Endothelial cell (in vitro differentiated cells): ENCODE measurements around the gene ZNF292. TPM values are rescaled to one million over a fixed set of nuclear protein-coding genes. Genes with fewer than 3 reads are reported as not detected.
"Not testable (repeated sequence)": the region's sequence is repeated elsewhere in the genome, so short reads cannot be mapped to it uniquely, and the experiment has no call there.

ENCODE experiments used
- DNase-seq: peaks from one replicate; pipeline ENCODE4 v3.0.0; 2021; ENCODE audit warnings: low spot score
- H3K27ac Mint-ChIP-seq: one replicate; pipeline ENCODE4 v1.8.0; 2021; ENCODE audit warnings: mixed read lengths, inconsistent platforms; ENCODE audit not compliant: unreplicated experiment
- H3K27me3 Mint-ChIP-seq: one replicate; pipeline ENCODE4 v1.8.0; 2021; ENCODE audit warnings: mild to moderate bottlenecking, moderate library complexity, mixed read lengths, inconsistent platforms; ENCODE audit not compliant: unreplicated experiment
- H3K36me3 Mint-ChIP-seq: one replicate; pipeline ENCODE4 v1.8.0; 2021; ENCODE audit warnings: mild to moderate bottlenecking, low read depth, mixed read lengths, inconsistent platforms; ENCODE audit not compliant: unreplicated experiment
- H3K4me1 Mint-ChIP-seq: one replicate; pipeline ENCODE4 v1.8.0; 2021; ENCODE audit warnings: mild to moderate bottlenecking, mixed read lengths, inconsistent platforms; ENCODE audit not compliant: unreplicated experiment
- H3K4me3 Mint-ChIP-seq: one replicate; pipeline ENCODE4 v1.8.0; 2021; ENCODE audit warnings: mild to moderate bottlenecking, mixed read lengths, inconsistent platforms; ENCODE audit not compliant: unreplicated experiment
- H3K9me3 Mint-ChIP-seq: one replicate; pipeline ENCODE4 v1.8.0; 2021; ENCODE audit warnings: mixed read lengths, inconsistent platforms; ENCODE audit not compliant: unreplicated experiment
- CTCF ChIP-seq: fragments of 200-600 bp; sonication (generic); IDR thresholded peaks from one replicate; pipeline ENCODE4 v1.5.0; 2021; ENCODE audit warnings: antibody characterized with exemption; ENCODE audit not compliant: unreplicated experiment
- total RNA-seq: library from RNA; stranded (reverse); fragmentation: NEBNext Ultra II Directional; extraction: Animal tissue kit (Norgen Biotek cat#: 25700); gene quantifications from one replicate; pipeline ENCODE4 v1.2.1, GENCODE V29; 2021; ENCODE audit not compliant: unreplicated experiment

ZNF292 gene
- total RNA-seq, 1 donor from 2014 or later, result 40.9 TPM

GRCh38 chr6:87225937-87226336 lies 70.6 kb downstream of the ZNF292 start:
- no peak overlapping the region for H3K27ac Mint-ChIP-seq

DNA sequence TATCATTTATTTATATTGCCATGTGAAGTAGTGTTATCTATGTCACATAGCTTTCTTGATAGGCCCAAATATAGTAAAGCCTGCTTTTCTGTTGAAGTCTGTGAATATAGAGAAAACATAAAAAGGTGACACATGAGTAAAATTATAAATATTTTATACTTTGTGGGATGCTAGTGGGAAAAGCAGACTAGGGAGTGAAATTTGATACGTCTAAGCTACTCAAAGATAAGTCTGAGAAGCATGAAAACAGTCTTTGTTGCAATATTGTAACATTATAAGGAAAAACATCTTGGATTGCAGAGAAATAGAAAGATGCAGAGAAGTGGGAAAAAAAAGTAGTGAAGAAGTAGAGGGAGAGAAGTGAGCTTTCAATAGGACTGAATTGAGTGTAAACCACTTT lies 75.4 kb downstream of the ZNF292 start:
- Mint-ChIP-seq H3K9me3 (no peaks in the 10 kb centered on the region), H3K4me3 (no peak overlapping the region), H3K27ac (no peak overlapping the region), H3K36me3 (peaks cover 4% of the 10 kb centered on the region), H3K4me1 (no peaks in the 10 kb centered on the region), H3K27me3 (no peaks in the 10 kb centered on the region)
- TF ChIP-seq CTCF, result no peak
- DNase-seq, result no peak

More at GRCh38 chr6:87225937-87226336, 70.6 kb downstream of the ZNF292 start:
- no peaks in the 10 kb centered on the region for H3K4me1 Mint-ChIP-seq
- no peaks in the 10 kb centered on the region for H3K27me3 Mint-ChIP-seq
- peaks cover 18% of the 10 kb centered on the region for H3K36me3 Mint-ChIP-seq
- no peak overlapping the region for H3K4me3 Mint-ChIP-seq
- no peak for DNase-seq
- TF ChIP-seq CTCF, result no peak
- no peaks in the 10 kb centered on the region for H3K9me3 Mint-ChIP-seq

GRCh38 chr6:87237804-87238203 lies 82.4 kb downstream of the ZNF292 start:
- DNase-seq, result no peak
- TF ChIP-seq CTCF, result peak; percentile 72
- Mint-ChIP-seq H3K27ac (no peak overlapping the region), H3K9me3 (no peaks in the 10 kb centered on the region), H3K27me3 (no peaks in the 10 kb centered on the region), H3K4me1 (no peaks in the 10 kb centered on the region), H3K4me3 (no peak overlapping the region), H3K36me3 (peaks cover 8% of the 10 kb centered on the region)

DNA sequence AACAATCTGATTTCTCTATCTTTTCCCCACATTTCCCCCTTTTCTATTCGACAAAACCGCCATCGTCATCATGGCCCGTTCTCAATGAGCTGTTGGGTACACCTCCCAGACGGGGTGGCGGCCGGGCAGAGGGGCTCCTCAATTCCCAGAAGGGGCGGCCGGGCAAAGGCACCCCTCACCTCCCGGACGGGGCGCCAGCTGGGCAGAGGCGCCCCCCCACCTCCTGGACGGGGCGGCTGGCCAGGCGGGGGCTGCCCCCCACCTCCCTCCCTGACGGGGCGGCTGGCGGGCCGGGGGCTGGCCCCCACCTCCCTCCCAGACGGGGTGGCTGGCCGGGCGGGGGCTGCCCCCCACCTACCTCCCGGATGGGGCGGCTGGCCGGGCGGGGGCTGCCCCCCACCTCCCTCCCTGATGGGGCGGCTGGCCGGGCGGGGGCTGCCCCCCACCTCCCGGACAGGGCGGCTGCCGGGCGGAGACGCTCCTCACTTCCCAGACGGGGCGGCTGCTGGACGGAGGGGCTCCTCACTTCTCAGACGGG lies 83.8 kb downstream of the ZNF292 start:
- not testable (repeated sequence) for H3K27ac Mint-ChIP-seq, H3K4me1 Mint-ChIP-seq, H3K36me3 Mint-ChIP-seq, H3K27me3 Mint-ChIP-seq, H3K4me3 Mint-ChIP-seq, H3K9me3 Mint-ChIP-seq, DNase-seq

- no peak overlapping the region for H3K4me3 Mint-ChIP-seq
- H3K27ac Mint-ChIP-seq, result no peak overlapping the region
- no peaks in the 10 kb centered on the region for H3K27me3 Mint-ChIP-seq
- H3K36me3 Mint-ChIP-seq, result peaks cover 8% of the 10 kb centered on the region
- no peaks in the 10 kb centered on the region for H3K9me3 Mint-ChIP-seq
- no peak for TF ChIP-seq CTCF
- H3K4me1 Mint-ChIP-seq, result no peaks in the 10 kb centered on the region
- DNase-seq, result no peak
These were observed 85.9 kb downstream of the ZNF292 start for GRCh38 chr6:87241304-87241703.
